Choroid plexus epithelial cell (primary cell): ENCODE measurements around the gene CNGA3.

ENCODE experiments used
- DNase-seq: peaks from one replicate; pipeline ENCODE4 v3.0.0-alpha.2; 2010; ENCODE audit warnings: low read depth
- H3K4me3 ChIP-seq: 2 replicates; pipeline ENCODE4 v1.5.1; 2011; ENCODE audit warnings: low read depth, mild to moderate bottlenecking, control low read depth, low read length, moderate library complexity
- CTCF ChIP-seq: conservative IDR thresholded peaks from 2 replicates; pipeline ENCODE4 v1.5.1; 2011; ENCODE audit warnings: low read depth, mild to moderate bottlenecking, control low read depth, inconsistent platforms, low read length, moderate library complexity

Gene CNGA3

GRCh38 chr2:98308068-98308467 lies 38.2 kb upstream of the CNGA3 start:
- H3K4me3 ChIP-seq: no peak overlapping the region
- DNase-seq: peak; percentile 24

GRCh38 chr2:98308532-98308931 lies 37.7 kb upstream of the CNGA3 start:
- H3K4me3 ChIP-seq: no peak overlapping the region
- no peak for DNase-seq
- no peak for TF ChIP-seq CTCF

More at GRCh38 chr2:98308068-98308467, 38.2 kb upstream of the CNGA3 start:
- TF ChIP-seq CTCF: no peak

- H3K4me3 ChIP-seq: no peak overlapping the region
- no peak for TF ChIP-seq CTCF
- no peak for DNase-seq
These were observed 36.7 kb upstream of the CNGA3 start for GRCh38 chr2:98309580-98309979.

GRCh38 chr2:98310010-98310409 lies 36.2 kb upstream of the CNGA3 start:
- DNase-seq: no peak
- TF ChIP-seq CTCF: no peak

GRCh38 chr2:98311090-98311489 lies 35.2 kb upstream of the CNGA3 start:
- no peak for DNase-seq
- H3K4me3 ChIP-seq: no peak overlapping the region
- TF ChIP-seq CTCF: no peak

More at GRCh38 chr2:98310010-98310409, 36.2 kb upstream of the CNGA3 start:
- H3K4me3 ChIP-seq: no peak overlapping the region

- no peak for TF ChIP-seq CTCF
- DNase-seq: no peak
- H3K4me3 ChIP-seq: no peak overlapping the region
These were observed 34.3 kb upstream of the CNGA3 start for GRCh38 chr2:98311771-98312545.
